ENCODE data around the gene CLINT1.
A peak's percentile ranks its signal among the peaks of the same experiment; 100 is the strongest.
"Not testable (repeated sequence)": the region's sequence is repeated elsewhere in the genome, so short reads cannot be mapped to it uniquely, and the experiment has no call there.

CLINT1 gene

DNA sequence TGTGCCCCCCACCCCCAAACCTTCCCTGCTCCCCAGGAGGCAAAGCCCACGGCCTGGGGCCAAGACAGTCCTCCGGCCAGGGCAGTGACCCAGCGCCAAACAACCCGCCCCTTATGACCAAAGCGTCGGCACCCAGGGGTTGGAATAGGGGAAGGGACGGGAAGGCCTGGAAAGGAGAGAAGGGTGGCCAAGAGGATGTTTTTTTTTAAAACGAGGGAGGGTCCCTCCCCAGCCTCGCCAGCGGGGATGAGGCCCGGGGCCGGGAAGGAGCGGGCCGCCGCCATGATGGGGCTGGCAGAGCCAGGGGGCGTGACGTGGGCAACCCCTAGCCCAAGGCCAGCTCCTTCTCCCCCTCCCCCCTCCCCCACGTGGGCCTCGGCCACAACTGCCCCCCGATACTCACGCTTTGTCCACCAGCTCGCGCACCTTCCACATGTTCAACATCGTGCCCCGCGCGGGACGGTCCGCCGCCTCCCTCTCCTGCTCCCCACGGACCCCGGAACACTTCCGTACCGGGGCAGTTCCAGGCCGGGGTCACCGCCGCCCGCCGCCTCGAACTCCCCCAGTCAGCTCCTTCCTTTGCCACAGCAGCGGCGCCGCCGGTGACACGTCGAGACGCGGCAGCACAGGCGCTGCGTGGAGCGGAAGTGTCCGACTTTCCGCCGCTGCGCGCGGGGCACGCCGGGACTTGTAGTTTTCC, at the start of gene CLINT1:
Gene CLINT1, minus strand, starts transcription at position 619 of the 700 bp plus-strand sequence. Its CDS starts 175 bp downstream, at position 444.
- DNase-seq: peak; percentile 89

DNA sequence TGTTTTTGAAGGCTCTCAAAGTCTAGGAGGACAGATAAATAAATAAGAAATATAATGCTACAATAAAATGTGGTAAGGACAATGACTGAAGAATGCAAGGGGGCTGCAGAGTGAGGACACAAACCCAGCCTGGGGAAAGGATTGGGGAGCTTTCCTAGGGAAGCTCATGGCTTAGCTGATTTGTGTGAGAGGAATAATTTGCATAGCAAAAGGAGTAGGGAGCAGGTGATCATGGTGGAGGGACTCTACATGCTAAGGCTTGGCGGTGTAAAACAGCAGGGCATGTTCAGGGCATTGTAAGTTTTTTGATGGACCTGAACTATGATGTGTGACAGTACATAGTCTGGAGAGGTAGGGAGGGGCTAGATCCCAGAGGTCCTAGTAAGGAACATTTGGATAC, 49.5 kb upstream of the CLINT1 start:
- no peak for DNase-seq

DNA sequence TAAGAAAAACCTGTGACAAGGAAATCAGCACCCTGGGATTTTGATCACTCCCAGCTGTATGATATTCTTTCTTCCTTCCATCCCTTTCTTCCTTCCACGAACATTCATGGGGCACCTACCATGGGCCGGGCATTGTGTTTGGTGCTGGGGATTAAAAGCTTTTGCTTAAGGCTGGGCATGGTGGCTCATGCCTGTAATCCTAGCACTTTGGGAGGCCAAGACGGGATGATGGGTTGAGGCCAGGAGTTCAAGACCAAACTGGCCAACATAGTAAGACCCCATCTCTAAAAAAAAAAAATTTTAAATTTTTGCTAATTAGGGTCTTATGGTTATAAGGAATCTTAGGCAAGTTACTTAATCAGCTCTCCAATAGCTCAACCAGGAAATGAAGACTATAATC, 48.5 kb upstream of the CLINT1 start:
- DNase-seq: no peak

DNA sequence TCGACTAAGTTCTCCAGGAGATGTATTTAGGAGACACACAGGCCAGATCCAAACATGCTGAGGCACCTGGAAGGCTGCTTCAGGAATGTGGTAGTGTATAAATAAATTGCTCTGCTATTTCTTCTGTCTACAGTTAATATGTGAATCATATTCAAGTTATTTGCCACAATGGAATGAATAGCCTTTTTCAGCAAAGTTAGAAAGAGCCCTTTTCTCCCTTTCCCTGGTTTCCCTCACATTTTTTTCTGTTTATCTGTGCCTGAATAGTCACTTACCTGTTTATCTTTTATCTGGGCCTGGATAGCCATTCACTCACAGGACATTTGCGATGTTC, 44.1 kb upstream of the CLINT1 start:
- DNase-seq: no peak

DNA sequence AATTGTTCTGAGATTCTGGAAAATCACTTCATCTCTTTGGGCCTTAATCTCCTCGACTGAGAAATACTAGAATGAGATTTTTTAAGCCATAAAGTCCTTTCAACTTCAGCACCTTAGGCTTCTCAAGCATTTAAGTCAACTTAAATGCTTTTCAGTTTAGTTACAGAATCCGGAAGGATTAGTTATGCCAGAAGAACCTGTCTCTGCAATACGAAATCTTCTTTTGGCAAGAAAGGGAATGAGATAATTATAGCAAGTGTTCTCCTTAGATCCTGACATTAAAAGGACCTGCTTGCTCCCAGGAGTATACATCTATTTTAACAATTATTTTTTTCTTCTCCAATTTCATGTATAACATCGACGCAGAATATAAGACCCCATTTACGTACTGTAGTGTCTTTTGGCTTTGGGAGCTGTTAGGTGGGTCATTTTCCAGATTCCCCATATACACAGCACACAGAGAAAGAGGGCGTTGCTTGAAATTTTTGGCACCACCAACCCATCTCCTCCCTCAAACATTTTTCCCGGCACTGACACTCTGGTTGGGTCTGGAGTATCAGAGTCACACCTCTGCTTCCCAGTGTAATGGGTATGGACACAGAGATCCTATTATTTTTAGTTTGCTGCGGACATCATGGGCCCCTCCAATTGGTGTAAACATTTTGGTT, 43.6 kb upstream of the CLINT1 start:
- DNase-seq: no peak

DNA sequence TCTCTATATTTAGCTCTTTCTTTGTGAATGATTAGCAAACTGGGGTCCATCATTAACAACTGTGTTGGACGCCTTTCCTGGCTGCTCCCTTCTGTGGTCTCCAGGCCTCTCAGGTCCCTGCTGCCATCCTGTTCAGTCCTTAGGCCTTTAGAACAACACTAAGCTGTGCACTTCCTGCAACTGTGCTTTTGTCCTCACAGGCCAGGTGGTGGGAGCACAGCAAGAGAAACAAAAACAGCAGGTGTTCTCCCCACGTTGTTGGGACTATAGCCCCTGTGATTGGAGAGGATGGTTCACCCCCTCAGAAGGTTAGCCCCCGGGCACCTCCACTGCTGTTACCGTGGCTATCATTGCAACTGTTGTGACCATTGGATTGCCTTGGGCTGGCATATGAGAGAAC, 41.7 kb upstream of the CLINT1 start:
- peak; percentile 42 for DNase-seq

DNA sequence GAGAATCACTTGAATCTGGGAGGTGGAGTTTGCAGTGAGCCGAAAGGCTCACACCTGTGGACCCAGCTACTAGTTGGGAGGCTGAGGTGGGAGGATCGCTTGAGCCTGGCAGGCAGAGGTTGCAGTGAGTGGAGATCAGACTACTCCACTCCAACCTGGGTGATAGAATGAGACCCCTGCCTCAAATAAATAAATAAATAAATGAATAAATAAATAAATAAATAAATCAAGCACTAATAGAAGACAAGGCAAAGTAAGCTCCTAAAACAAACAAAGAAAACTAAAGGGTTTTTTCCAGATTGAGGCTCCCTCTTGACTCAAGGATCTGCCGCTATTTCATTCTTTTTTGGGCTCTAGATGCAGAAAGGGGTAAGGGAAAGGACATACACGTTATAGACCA, 34.7 kb upstream of the CLINT1 start:
- DNase-seq: no peak

DNA sequence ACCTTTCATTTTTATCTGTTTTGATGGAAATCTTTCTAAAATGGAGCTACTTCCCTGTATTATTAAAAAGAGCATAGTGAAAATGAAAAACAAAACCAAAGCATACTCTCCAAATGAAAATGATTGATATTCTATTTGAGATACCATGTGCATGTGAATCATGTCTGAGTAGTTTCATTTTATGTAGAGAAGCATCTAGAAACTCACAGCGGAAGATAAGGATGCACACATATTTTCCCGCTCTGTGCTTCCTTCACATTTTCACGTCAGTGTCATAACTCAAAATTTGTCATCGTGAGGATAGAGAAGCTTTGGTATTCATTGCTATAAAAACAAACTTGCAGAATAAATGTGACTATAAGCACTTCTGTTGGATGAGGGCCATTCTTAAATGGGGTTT, 34.0 kb upstream of the CLINT1 start:
- DNase-seq: no peak

DNA sequence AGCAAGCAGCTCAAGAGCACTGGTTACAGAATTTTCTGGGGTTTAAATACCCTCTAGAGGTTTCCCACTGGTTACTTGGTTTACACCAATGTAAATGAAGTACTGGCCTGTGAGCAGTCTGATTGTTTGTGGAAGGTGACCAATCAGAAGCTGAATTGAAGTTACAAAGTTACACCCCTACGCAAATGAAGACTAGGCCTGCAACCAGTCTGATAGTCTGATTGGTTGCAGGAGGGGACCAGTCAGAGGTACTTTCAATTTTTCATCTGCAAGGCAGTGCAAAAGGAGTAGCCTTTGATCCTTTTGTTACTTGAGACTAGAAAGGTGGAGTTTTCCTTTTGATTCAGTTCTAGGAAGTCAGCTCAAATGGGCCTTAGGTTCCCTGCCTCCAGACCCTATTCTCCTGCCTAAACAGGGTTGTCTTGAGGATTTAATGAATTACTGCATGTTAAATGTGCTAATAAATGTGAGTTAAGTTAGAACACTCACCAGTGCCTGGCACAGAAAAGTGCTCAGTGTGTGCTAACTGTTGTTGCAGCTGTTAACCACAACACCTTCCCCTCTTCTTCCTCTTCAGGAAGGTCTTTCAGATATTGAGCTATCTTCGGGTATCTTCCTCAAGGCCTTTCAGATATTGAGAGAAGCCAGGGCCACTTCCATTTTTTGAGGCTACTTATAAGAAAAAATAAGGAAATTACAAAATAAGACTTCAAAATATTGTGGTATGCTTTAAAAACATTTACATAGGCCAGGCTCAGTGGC, 32.1 kb upstream of the CLINT1 start:
- no peak for DNase-seq

DNA sequence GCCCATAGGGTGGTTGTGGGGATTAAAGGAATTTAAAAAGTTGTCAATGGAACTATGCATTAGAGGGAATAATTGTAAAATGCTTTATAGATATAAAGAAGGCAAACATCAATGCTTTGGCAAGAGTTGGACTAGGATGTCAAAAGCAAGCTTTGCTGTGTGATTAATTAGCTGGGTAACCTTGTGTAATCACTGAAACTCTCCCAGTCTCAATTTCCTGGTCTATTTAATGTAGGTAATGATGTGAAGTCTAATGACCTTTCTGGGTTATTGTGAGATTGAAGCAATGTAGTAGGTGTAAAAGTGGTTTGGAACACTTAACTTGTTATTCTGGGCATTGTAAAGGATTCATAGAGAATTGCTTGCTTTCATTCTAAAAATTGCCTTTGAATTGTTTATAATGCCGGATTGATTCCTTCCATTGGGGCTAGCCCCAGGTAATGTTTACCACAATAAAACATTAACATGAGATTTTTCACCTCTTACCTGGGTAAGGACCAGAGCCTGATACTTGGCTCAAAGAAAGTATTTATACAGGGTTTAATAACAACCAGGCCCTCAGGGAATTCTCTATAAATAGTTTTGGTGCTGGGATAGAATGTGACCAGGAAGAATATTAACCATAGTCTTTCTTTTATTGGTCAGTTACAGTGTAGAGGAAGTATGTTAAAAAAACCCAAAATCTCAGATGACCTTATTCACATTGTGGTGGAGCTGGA, 30.0 kb upstream of the CLINT1 start:
- DNase-seq: no peak

DNA sequence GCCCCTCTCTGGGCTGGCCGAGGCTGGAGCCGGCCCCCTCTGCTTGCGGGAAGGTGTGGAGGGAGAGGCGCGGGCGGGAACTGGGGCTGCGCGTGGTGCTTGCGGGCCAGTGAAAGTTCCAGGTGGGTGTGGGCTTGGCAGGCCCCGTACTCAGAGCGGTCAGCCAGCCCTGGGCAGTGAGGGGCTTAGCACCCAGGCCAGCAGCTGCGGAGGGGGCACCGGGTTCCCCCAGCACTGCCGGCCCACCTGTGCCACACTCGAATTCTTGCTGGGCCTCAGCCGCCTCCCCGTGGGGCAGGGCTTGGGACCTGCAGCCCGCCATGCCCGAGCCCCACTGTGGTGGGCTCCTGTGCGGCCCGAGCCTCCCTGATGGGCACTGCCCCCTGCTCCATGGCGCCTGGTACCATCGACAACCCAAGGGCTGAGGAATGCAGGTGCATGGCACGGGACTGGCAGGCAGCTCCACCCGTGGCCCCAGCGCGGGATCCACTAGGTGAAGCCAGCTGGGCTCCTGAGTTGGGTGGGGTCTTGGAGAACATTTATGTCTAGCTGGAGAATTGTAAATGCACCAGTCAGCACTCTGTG, 27.9 kb upstream of the CLINT1 start:
- no peak for DNase-seq

DNA sequence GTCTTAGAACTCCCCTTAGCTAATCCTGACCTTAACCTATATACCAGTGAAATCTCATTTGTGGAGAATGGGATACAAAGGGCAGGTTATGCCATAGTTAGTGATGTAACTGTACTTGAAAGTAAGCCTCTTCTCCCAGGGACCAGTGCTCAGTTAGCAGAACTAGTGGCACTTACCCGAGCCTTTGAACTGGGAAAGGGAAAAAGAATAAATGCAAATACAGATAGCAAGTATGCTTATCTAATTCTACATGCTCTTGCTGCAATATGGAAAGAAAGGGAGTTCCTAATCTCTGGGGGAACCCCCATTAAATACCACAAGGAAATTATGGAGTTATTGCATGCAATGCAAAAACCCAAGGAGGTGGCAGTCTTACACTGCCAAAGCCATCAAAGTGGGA, 26.1 kb upstream of the CLINT1 start:
- not testable (repeated sequence) for DNase-seq

DNA sequence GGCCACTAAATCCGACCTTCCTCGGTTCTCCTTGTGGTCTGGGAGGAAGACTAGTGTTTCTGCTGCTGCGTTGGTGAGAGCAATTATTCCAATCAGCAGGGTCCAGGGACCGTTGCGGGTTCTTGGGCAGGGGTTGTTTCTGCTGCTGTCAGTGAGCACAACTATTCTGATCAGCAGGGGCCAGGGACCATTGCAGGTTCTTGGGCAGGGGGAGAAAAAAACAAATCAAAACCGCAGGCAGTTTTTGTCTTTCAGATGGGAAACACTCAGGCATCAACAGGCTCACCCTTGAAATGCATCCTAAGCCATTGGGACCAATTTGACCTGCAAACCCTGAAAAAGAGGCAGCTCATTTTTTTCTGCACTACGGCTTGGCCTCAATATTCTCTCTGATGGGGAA, 22.6 kb upstream of the CLINT1 start:
- not testable (repeated sequence) for DNase-seq

DNA sequence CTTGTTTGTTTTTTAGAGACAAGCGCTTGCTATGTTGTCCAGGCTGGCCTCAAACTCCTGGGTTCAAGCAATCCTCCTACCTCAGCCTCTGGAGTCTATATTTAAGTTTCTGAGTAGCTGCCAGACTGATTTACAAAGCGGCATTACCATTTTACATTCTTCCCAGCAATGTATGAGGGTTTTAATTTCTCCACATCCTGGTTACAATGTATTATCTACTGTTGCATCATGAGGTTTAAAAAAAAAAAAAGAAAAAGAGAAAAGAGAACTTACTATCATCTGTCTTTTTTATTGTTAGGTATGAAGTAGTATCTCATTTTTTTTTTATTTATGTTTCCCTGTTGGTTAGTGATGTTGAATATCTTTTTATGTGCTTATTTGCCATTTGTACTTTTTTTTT, 18.9 kb upstream of the CLINT1 start:
- DNase-seq: no peak

DNA sequence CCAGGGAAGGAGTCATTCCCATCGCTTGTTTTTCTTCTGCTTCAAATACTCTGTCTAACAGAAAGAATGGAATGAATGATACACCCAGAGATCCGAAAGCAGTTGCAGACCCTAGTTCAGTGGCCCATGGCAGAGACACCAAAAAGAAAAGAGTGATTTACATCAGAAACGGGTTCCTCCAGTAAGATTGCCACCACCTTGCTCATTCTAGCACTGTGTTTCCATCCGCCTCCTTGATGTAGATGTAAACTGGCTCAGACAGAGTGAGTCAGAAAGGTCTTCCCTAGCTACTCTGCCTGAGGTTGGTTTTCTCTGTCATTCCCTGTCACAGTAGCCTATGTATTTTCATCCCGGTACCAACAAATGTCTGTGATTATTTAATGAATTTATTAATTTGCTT, 15.9 kb upstream of the CLINT1 start:
- no peak for DNase-seq

DNA sequence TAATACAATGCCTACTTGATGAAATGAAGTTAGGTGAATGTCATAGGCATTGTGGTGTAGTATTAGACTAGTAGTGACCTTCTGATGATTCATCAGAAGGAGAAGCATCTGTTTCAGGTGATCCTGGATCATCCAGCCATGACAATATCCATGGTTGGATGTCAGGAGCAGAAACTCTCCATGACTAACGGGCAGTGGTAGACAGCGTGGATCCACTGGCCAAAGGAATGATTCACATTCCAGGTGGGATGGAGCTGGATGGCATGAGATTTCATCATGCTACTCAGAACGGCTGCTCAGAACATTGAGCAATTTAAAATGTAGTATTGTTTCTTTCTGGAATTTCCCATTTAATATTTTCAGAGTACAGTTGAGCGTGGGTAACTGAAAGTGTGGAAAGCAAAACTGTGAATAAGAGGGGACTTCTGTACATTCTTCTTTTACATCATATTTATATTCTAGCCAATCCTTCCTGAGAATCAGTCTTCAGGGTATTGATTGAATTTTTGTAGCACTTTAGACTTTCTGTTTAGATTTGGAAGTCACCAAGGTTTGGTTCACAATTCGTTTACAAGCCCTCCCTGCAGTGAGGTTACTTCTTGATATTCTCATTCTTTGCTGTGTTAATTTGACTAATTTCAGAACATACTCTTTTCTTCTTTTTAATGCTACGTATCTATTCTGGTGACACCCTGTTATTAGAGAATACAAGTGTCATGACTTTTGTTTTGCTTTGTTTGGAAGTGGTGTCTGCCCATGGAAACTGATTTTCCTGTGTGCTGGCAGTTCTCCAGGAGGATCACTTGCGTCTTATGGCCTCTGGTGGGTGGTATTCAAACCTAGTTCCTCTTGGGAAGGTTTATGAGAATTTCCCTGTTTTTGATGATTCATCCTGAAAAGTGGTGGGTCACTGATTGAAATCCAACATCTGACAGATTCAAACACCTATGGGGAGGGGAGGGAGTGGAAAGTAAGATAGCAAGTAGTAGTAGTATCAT, 12.2 kb upstream of the CLINT1 start:
- DNase-seq: no peak

DNA sequence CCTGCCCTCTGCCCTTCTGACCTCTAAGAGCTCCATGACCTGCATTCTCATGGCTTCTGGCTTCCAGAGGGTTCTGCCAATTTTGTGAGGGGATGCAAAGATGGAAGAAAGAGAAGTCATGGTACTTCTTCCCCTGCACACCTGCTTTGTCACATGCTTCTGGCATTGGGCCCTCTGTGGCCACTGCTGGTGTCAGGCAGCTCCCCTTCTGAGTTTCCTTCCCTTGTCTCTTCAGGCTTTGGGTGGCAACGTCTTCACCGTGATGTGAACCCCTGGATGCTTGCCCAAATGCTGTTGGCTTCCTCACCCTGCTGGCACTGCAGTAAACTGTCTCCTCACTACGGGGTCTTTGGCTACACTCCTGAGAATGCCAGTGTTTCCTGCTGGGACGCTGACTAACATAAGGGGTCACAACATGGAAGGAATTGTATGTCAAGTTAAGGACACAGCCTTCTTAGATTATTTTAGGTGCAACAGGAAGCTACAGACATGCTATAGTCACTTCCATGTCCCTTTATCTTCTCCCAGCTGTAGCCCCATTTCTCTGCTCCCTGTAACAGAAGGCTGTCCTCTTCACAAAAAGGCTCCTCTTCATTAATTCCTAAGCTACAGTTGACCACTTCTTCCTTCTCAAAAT, 8.9 kb upstream of the CLINT1 start:
- no peak for DNase-seq

DNA sequence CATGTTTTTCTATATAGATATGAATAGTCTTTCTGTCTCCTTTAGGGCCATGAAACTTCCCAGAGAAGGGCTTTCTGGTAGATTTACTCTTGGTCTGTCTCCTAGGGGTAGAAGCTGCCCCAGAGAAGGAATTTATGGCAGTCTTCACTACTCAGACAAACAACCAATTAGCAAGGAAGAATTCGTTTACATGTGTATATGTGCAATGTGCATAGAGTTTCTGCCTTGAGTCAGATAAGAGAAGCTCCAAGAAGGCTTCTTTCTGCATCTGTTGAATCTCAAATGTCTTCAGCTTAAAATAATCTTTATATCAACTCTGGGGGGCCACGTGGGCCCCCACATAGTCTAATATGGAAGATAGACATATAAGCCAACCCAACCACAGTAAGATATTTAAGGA, 7.6 kb upstream of the CLINT1 start:
- DNase-seq: no peak

DNA sequence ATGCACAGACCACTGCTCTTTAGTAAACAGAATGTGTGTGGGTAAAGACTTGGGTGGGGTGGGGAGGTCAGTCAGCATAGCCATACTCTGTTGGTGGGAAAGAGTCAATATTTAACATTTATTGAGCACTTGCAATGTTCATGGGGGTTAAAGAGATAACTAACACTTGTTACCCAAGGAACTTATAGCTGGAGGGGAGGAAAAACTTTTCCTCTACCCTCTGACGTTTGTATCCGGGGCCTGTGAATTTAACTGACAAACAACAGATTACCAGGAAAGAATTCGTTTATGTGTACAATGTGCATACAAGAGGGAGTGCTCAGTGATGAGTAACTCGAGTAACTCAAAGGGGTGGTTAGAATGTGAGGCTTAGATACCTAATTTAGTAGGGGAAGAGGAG, 6.8 kb upstream of the CLINT1 start:
- no peak for DNase-seq

DNA sequence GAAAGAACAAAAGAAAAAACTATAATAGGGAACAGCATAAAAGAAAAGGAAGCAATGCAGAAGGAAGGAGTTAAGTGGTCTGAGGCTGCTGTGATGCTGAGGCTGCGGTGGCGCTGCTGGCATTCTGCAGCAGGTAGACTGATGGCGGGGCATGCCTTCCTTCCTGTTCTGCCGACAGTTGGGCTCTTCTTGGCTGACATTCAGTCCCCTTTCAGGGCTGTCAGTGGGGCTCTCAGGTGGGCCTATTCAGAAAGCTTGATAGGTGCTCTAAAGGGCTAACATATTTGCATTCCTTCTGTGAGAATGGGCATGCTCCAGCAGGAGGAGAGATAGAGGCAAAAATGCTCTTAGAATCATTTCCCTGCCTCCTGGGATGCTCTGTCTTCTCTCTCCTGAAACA, 5.1 kb upstream of the CLINT1 start:
- DNase-seq: no peak

DNA sequence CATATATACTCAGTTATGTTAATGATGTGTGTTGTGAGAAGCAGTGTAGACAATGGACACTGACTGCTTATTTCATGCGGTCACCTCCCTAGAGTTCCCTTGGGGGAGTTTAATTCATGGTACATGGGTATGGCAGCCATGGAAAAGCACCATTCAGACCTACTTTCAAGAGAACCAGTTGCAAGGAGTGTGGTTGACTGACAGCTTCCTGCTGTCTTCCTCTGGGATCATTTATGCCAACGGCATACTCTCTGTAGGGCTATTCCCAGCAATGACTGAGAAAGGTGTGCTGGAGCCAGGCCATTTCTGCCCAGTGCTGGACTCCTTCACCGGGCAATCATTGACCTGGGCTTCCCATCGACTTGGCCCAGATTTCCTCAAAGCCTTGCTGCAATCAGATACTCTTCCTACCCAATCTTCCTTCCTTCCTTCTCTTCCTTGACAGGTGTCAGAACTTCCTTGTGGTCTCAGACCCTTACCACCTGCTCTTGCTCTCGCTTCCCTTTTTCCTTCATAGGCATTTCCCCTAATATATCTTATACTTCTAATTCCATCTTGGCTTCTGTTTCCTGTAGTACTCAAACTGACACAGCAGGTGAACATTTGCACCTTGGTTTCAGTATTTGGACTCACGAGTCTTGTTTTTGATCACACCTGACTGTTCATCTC, 3.4 kb upstream of the CLINT1 start:
- DNase-seq: no peak

Measured in NCI-H82 (cell line).